Renal cortical epithelial cell (primary cell): Measurements from ENCODE around the gene GJA3. TPM values are rescaled to one million over a fixed set of nuclear protein-coding genes. Genes with fewer than 3 reads are reported as not detected.

Source experiments
- total RNA-seq: library from RNA; depleted of rRNA; stranded (reverse); fragments of >200 nt; gene quantifications from 2 replicates; pipeline ENCODE4 v1.2.3, GENCODE V29; 2014

Gene GJA3
- total RNA-seq, 1 donor from 2014 or later = 0.05 TPM

Other genes with a start within 250 kb of the GJA3 start
- 57.3 and 105 TPM in 2 replicates for gene ZMYM2, start 202.3 kb downstream of the GJA3 start, total RNA-seq
- 0.75 and 13.2 TPM in 2 replicates for gene GJB2, start 31.9 kb upstream of the GJA3 start, total RNA-seq
- gene GJB6, start 71.3 kb upstream of the GJA3 start, total RNA-seq = not detected in 2 replicates